Measurements from ENCODE around the gene NEURL1B.

NEURL1B gene

DNA sequence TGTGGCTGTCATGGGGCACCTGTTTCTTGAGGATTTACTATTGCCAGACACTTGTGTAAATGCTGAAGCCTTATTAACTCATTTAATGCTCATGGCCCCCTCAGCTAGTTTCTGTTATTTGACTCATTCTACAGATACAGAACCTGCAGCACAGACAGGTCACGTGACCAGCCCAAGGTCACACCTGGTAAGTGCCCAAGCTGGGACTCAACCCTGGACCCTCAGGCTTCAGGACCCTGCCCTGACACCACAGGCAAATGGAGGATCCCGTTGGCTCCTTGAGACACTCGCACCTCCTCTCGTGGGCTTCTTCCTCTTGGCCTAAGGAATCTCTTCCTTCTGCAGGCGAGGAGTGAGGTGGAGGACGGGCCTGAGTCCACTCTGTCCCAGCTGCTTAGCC is 10.6 kb upstream of the NEURL1B start:
- Histone ChIP-seq H3K36me3 (ENCODE audit: insufficient read depth, insufficient read length, low read length) (no peaks in the 10 kb centered on the region), H3K9ac (ENCODE audit: insufficient read length, low read depth) (no peak overlapping the region), H3K27me3 (ENCODE audit: insufficient read depth, insufficient read length) (peaks cover 3% of the 10 kb centered on the region), H3K4me1 (ENCODE audit: insufficient read depth, insufficient read length) (no peaks in the 10 kb centered on the region), H3K4me3 (ENCODE audit: insufficient read length, low read depth) (no peak overlapping the region), H3K9me3 (ENCODE audit: insufficient read depth, low read length) (no peaks in the 10 kb centered on the region)
- DNase-seq (ENCODE audit: low read depth, low spot score): no peak
- TF ChIP-seq ZNF274 (IDR thresholded peaks at IDR 0.05; ENCODE audit: low read depth, low read length) (no peak), SUZ12 (IDR thresholded peaks at IDR 0.05; ENCODE audit: extremely low read depth, insufficient read depth, insufficient read length) (no peak), YY1 (IDR thresholded peaks at IDR 0.05; ENCODE audit: insufficient read depth, insufficient read length) (no peak)

DNA sequence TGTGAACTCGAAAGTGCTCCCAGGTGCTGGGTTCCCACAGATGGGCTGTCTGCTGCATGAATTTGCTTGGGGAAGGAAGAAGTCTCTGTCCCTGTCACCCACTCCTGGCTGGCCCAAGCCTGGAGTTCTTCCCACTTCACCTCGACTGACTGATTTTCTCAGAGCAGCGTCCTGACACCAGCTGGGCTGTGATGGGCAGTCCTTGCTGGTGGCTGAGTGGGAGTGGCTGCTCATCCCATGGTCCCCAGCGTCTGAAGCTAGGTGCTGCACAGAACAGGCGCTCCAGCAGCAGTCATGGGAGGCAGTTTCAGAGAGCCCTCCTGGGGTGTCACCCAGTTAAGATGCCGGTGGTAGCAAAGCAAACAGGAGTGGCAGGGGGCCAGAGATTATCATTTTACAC is 10.1 kb upstream of the NEURL1B start:
- TF ChIP-seq SUZ12 (IDR thresholded peaks at IDR 0.05; ENCODE audit: extremely low read depth, insufficient read depth, insufficient read length) (no peak), ZNF274 (IDR thresholded peaks at IDR 0.05; ENCODE audit: low read depth, low read length) (no peak), YY1 (IDR thresholded peaks at IDR 0.05; ENCODE audit: insufficient read depth, insufficient read length) (no peak)
- no peaks in the 10 kb centered on the region for H3K36me3 ChIP-seq (ENCODE audit: insufficient read depth, insufficient read length, low read length)
- H3K9ac ChIP-seq (ENCODE audit: insufficient read length, low read depth): no peak overlapping the region

DNA sequence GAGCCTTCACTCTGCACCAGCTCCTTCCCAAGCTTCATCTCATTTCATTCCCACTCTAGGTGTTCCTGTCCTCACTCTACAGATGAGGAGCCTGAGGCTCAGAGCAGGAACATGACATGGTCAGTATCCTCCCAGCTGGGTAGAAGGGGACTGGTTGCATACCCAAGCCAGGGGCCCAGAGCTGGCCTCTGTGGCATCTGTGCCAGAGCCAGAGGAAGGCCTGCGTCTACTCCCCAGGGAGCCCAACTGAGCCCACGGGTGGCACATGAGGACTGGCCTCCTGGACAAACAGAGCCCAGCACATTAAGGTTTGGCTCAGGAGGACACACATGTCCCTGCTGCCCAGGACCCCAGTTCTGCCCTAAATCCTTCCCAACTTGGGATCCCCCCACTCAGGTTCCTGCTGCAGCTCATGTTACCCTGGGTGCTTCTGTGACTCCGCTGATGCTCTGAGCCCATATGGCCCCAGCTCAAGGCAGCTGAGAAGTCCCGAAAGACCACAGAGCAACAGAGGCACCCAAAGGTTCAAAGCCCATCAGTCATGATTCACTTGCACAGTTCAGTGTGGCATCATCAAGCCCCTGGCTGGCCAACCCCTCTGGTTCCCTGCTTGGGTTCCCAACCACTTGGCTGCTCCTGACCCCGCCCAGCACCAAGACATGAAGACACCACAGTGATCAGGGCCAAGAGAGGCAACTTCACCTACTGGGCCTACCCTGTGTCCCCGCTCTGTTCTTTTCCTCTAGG is 8.5 kb upstream of the NEURL1B start:
- Histone ChIP-seq H3K9ac (ENCODE audit: insufficient read length, low read depth) (no peak overlapping the region), H3K9me3 (ENCODE audit: insufficient read depth, low read length) (no peaks in the 10 kb centered on the region), H3K4me3 (ENCODE audit: insufficient read length, low read depth) (no peak overlapping the region), H3K36me3 (ENCODE audit: insufficient read depth, insufficient read length, low read length) (no peaks in the 10 kb centered on the region), H3K4me1 (ENCODE audit: insufficient read depth, insufficient read length) (no peaks in the 10 kb centered on the region), H3K27me3 (ENCODE audit: insufficient read depth, insufficient read length) (peaks cover 3% of the 10 kb centered on the region)
- TF ChIP-seq YY1 (IDR thresholded peaks at IDR 0.05; ENCODE audit: insufficient read depth, insufficient read length) (no peak), ZNF274 (IDR thresholded peaks at IDR 0.05; ENCODE audit: low read depth, low read length) (no peak), SUZ12 (IDR thresholded peaks at IDR 0.05; ENCODE audit: extremely low read depth, insufficient read depth, insufficient read length) (no peak)
- no peak for DNase-seq (ENCODE audit: low read depth, low spot score)

More for the DNA sequence above, 10.1 kb upstream of the NEURL1B start:
- peaks cover 3% of the 10 kb centered on the region for H3K27me3 ChIP-seq (ENCODE audit: insufficient read depth, insufficient read length)
- H3K4me3 ChIP-seq (ENCODE audit: insufficient read length, low read depth): no peak overlapping the region
- no peaks in the 10 kb centered on the region for H3K9me3 ChIP-seq (ENCODE audit: insufficient read depth, low read length)
- no peaks in the 10 kb centered on the region for H3K4me1 ChIP-seq (ENCODE audit: insufficient read depth, insufficient read length)
- DNase-seq (ENCODE audit: low read depth, low spot score): no peak

DNA sequence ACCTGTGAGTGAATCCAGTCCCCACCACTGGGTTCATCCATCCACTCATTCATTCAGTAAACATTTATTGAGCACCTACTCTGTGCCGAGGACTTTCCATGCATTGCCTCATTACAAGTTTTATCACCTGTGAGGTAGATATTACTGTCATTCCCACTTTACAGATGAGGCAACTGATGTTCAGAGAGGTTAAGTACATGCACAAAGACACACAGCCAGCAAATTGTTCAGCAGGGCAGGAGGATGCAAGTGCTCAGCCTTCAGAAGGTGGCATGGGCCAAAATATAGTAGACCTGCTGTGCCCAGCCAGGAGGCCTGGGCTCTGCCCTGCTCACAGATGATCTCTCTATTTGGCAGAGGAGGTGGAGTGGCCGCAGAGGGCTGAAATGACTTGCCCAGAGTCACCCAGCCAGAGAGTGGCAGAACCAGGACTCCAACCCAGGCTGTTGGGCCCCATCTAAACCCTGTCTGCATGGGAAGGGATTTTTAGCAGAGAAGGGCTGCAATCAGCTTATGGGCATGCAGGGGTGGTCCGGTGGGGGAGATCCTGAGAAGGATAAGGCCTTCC is 7.6 kb upstream of the NEURL1B start:
- H3K4me1 ChIP-seq (ENCODE audit: insufficient read depth, insufficient read length): no peaks in the 10 kb centered on the region
- no peaks in the 10 kb centered on the region for H3K36me3 ChIP-seq (ENCODE audit: insufficient read depth, insufficient read length, low read length)
- DNase-seq (ENCODE audit: low read depth, low spot score): no peak
- peaks cover 12% of the 10 kb centered on the region for H3K27me3 ChIP-seq (ENCODE audit: insufficient read depth, insufficient read length)
- no peak overlapping the region for H3K9ac ChIP-seq (ENCODE audit: insufficient read length, low read depth)
- H3K4me3 ChIP-seq (ENCODE audit: insufficient read length, low read depth): no peak overlapping the region
- TF ChIP-seq YY1 (IDR thresholded peaks at IDR 0.05; ENCODE audit: insufficient read depth, insufficient read length) (no peak), SUZ12 (IDR thresholded peaks at IDR 0.05; ENCODE audit: extremely low read depth, insufficient read depth, insufficient read length) (no peak)
- H3K9me3 ChIP-seq (ENCODE audit: insufficient read depth, low read length): no peaks in the 10 kb centered on the region

DNA sequence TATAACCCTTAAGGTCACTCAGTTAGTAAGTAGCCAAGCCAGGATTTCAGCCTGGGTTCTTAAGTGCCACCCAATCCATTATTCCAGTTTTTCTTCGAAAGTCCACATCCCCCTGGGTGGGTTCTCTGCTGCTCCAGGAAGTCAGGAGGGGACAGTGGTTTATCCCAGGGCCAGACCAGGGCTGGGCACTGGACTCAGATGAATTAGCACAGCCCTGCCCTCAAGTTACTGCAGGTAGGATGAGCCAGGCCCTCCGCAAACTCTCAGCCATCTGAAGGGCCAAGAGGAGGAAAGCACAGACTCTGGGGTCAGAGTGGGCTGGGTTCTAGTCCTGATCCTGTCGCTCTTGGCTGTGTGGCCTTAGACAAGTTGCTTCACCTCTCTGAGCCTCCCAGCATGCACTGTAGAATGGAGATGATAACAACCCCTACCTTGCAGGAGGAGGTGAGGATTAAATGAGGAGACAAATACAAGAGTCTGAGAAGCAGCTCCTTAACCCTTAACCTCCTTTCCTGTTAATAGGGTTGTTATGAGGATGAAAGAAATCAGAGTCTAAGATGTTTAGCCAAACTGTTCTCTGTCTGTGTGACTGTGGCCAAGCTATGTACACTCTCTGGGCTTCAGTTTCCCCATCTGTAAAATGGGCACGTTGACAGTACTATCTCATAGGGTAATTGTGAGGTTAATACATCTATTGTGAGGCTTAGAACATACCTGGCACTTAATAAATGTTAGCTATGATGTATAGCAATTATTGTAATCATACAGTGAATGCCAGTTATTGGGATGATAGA is 6.8 kb upstream of the NEURL1B start:
- Histone ChIP-seq H3K36me3 (ENCODE audit: insufficient read depth, insufficient read length, low read length) (no peaks in the 10 kb centered on the region), H3K4me1 (ENCODE audit: insufficient read depth, insufficient read length) (no peaks in the 10 kb centered on the region), H3K4me3 (ENCODE audit: insufficient read length, low read depth) (no peak overlapping the region), H3K9ac (ENCODE audit: insufficient read length, low read depth) (no peak overlapping the region), H3K9me3 (ENCODE audit: insufficient read depth, low read length) (no peaks in the 10 kb centered on the region), H3K27me3 (ENCODE audit: insufficient read depth, insufficient read length) (peaks cover 20% of the 10 kb centered on the region)
- no peak for DNase-seq (ENCODE audit: low read depth, low spot score)
- TF ChIP-seq ZNF274 (IDR thresholded peaks at IDR 0.05; ENCODE audit: low read depth, low read length): no peak
- TF ChIP-seq YY1 (IDR thresholded peaks at IDR 0.05; ENCODE audit: insufficient read depth, insufficient read length): no peak
- no peak for TF ChIP-seq SUZ12 (IDR thresholded peaks at IDR 0.05; ENCODE audit: extremely low read depth, insufficient read depth, insufficient read length)

DNA sequence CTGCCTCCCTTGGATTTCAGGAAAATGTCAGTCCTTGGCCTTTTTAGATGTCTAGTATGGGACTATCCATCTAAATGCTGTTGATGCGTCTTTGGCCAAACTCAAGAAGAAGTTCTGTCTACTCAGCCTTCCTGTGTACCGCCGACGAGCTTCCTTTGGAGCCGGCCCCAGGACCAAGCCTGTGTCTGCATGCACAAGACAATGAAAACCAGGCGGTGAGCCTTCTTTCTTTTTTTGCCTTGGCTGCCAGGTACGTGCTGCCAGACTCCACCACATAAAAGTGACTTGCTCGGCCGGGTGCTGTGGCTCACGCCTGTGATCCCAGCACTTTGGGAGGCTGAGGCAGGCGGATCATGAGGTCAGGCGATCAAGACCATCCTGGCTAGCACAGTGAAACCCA is 6.0 kb upstream of the NEURL1B start:
- DNase-seq (ENCODE audit: low read depth, low spot score): no peak
- no peak overlapping the region for H3K9ac ChIP-seq (ENCODE audit: insufficient read length, low read depth)
- H3K9me3 ChIP-seq (ENCODE audit: insufficient read depth, low read length): no peaks in the 10 kb centered on the region
- H3K4me3 ChIP-seq (ENCODE audit: insufficient read length, low read depth): no peak overlapping the region
- no peak for TF ChIP-seq SUZ12 (IDR thresholded peaks at IDR 0.05; ENCODE audit: extremely low read depth, insufficient read depth, insufficient read length)
- no peak for TF ChIP-seq YY1 (IDR thresholded peaks at IDR 0.05; ENCODE audit: insufficient read depth, insufficient read length)
- TF ChIP-seq ZNF274 (IDR thresholded peaks at IDR 0.05; ENCODE audit: low read depth, low read length): no peak
- no peaks in the 10 kb centered on the region for H3K4me1 ChIP-seq (ENCODE audit: insufficient read depth, insufficient read length)
- peaks cover 27% of the 10 kb centered on the region for H3K27me3 ChIP-seq (ENCODE audit: insufficient read depth, insufficient read length)
- H3K36me3 ChIP-seq (ENCODE audit: insufficient read depth, insufficient read length, low read length): no peaks in the 10 kb centered on the region
